Muscle layer of colon (tissue), 2 donors: ENCODE data around the gene FILIP1L.

ENCODE experiments used
- H3K27ac ChIP-seq: one replicate; pipeline ENCODE4 v1.7.0; 2013; ENCODE audit warnings: low read depth, mild to moderate bottlenecking, low read length, moderate library complexity
- H3K27me3 ChIP-seq, 2 donors: one replicate each; pipeline ENCODE4 v1.7.0; 2013; ENCODE audit warnings: low read length in 2 of 2, mild to moderate bottlenecking in 2 of 2; ENCODE audit not compliant: insufficient read depth in 2 of 2, control insufficient read depth in 1 of 2
- H3K36me3 ChIP-seq: one replicate; pipeline ENCODE4 v1.7.0; 2013; ENCODE audit warnings: mild to moderate bottlenecking, low read length; ENCODE audit not compliant: insufficient read depth
- H3K4me1 ChIP-seq: one replicate; pipeline ENCODE4 v1.7.0; 2013; ENCODE audit warnings: mild to moderate bottlenecking, low read length; ENCODE audit not compliant: insufficient read depth
- H3K4me3 ChIP-seq, 2 donors: one replicate each; pipeline ENCODE4 v1.7.0; 2013; ENCODE audit warnings: low read length in 2 of 2, low read depth in 1 of 2, mild to moderate bottlenecking in 1 of 2, moderate library complexity in 1 of 2
- H3K9ac ChIP-seq: one replicate; pipeline ENCODE4 v1.7.0; 2013; ENCODE audit warnings: low read length
- H3K9me3 ChIP-seq: one replicate; pipeline ENCODE4 v1.7.0; 2013; ENCODE audit warnings: mild to moderate bottlenecking, low read length
- donor health status: abdominal sarcoma.
- donor health status: Adenocarcinoma of cecum.

FILIP1L gene

DNA sequence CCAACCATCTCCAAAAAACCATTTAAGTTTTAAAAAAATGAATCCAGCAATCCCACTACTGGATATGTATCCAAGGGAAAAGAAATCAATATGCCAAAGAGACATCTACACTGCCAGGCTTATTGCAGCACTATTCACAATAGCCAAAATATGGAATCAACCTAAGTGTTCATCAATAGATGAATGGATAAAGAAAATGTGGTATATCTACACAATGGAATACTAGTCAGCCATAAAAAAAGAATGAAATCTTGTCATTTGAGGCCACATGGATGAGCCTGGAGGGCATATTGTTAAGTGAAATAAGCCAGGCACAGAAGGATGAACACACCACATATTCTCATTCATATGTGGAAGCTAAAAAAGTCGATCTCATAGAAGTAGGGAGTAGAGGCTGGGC, 136.1 kb downstream of the FILIP1L start:
- H3K4me1 ChIP-seq = no peaks in the 10 kb centered on the region
- H3K27me3 ChIP-seq = no peaks in the 10 kb centered on the region
- no peaks in the 10 kb centered on the region for H3K9me3 ChIP-seq
- no peak overlapping the region for H3K9ac ChIP-seq
- no peak overlapping the region for H3K27ac ChIP-seq
- no peaks in the 10 kb centered on the region for H3K36me3 ChIP-seq
- no peak overlapping the region for H3K4me3 ChIP-seq

DNA sequence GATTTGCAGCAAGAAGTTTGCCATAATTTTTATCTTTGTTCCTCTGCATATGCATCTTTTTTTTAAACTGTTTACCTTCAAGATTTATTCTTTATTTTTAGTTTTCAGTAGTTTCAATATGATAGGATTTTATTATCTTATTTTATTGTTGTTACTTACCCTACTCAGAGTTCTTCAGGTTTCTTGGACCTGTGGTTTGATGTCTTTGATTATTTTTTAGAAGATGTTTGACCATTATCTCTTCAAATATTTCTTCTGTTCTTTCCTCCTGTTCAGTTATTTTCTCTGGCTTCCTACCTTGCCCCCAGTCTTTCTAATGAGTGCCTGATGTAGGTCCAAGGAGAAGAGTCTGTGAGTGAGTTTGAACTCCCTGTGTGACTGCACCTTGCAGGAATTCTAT, 137.7 kb downstream of the FILIP1L start:
- H3K9ac ChIP-seq = no peak overlapping the region

DNA sequence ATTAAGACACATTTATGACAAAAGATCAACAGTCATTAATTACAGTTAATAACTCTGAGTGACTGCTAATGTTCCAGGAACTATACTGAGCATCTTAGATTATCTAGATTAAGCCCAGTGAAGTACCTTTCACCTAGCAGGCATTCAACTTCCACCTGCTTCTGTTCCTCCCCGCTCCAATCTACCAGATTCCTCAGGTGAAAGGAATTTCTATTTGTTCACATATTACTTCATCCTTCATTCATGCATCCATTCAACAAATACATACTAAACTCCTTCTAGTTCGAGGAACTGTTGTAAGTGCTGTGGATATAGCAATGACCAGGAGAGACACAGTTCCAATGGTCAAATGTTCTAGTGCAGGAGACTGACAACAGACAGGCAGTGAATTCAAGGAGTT, 139.3 kb downstream of the FILIP1L start:
- Histone ChIP-seq H3K9me3 (no peaks in the 10 kb centered on the region), H3K9ac (no peak overlapping the region), H3K36me3 (no peaks in the 10 kb centered on the region), H3K27me3 (no peaks in the 10 kb centered on the region), H3K4me1 (no peaks in the 10 kb centered on the region), H3K4me3 (no peak overlapping the region), H3K27ac (no peak overlapping the region)

More for the DNA sequence above, 137.7 kb downstream of the FILIP1L start:
- Histone ChIP-seq H3K4me3 (no peak overlapping the region), H3K27ac (no peak overlapping the region), H3K36me3 (no peaks in the 10 kb centered on the region), H3K4me1 (no peaks in the 10 kb centered on the region), H3K27me3 (no peaks in the 10 kb centered on the region), H3K9me3 (no peaks in the 10 kb centered on the region)

DNA sequence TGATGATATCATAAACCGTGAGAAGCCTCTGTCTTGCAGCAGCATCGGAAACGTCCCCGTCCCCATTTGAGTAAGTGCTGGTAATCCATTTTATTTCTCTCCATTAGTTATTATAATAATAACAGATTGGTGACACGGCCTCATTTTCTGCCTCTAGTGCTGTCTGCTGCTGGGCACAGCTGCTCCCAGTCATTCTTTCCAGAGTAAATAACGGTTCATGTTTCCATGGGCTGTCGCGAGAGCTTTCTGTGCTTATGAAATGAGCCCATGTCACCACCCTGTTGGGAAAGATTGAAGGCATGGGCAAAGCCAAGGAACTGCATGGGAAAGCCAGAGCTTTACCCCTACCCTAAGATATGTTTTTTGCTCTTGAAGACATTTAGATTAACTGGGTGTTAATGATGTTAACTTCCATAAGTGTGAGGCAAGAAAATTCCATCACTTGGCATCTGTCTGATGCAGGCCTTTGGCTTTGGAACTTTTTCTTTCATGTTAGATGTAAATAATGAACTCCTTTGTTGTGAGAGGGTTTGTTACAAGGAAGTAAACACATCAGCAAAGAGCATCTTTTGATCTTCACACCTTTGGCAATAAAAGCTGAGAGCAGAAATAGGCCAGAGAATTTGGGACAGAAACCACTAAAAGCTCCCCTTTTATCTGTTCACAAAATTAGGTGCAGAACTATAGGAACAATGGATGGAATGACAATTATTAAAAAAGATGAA, 141.8 kb downstream of the FILIP1L start:
- H3K9me3 ChIP-seq = no peaks in the 10 kb centered on the region
- no peak overlapping the region for H3K9ac ChIP-seq
- H3K27ac ChIP-seq = no peak overlapping the region
- no peaks in the 10 kb centered on the region for H3K27me3 ChIP-seq
- H3K4me1 ChIP-seq = no peaks in the 10 kb centered on the region
- no peaks in the 10 kb centered on the region for H3K36me3 ChIP-seq
- no peak overlapping the region for H3K4me3 ChIP-seq

DNA sequence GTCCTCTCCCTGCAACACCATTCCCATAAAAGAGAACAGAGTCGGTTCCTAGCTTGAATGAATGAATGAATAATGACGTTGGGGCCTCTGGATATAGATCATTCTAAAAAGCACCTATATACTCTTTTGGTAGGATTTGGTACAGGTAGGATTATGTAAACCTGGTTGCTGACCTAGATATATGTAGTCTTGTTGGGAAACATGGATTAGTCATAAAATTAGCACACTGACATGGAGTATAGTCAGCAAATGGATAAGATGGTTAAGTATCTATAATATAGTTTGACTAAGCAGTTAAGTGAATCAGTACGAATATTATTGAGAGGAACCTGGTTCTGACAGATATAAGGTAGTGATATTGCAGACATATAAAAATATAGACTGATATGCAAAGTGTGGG, 142.5 kb downstream of the FILIP1L start:
- H3K36me3 ChIP-seq = no peaks in the 10 kb centered on the region
- H3K4me3 ChIP-seq = no peak overlapping the region
- no peak overlapping the region for H3K27ac ChIP-seq
- no peak overlapping the region for H3K9ac ChIP-seq
- H3K9me3 ChIP-seq = no peaks in the 10 kb centered on the region
- H3K27me3 ChIP-seq = no peaks in the 10 kb centered on the region
- peaks cover 6% of the 10 kb centered on the region for H3K4me1 ChIP-seq

DNA sequence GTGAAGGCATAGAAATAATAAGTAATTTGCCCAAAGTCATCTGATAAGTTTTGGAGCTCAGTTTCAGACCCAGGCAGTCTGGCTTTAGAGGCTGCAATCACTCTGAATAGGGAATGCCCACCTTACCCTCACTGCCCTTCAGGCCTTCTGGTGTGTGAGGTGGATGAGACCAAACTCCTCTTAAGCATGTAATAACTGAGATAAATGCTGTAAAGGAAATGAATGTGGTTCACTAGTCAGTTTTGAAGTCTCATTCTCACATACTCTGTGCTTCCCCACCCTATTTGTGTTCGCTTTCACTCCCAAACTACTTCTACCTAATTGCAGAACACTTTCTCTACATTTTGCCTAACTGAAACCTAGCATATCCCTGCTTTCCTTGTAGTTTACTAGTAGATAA, 144.1 kb downstream of the FILIP1L start:
- Histone ChIP-seq H3K9ac (no peak overlapping the region), H3K4me1 (peaks cover 14% of the 10 kb centered on the region), H3K9me3 (no peaks in the 10 kb centered on the region), H3K27me3 (no peaks in the 10 kb centered on the region), H3K27ac (no peak overlapping the region), H3K36me3 (no peaks in the 10 kb centered on the region), H3K4me3 (no peak overlapping the region)

DNA sequence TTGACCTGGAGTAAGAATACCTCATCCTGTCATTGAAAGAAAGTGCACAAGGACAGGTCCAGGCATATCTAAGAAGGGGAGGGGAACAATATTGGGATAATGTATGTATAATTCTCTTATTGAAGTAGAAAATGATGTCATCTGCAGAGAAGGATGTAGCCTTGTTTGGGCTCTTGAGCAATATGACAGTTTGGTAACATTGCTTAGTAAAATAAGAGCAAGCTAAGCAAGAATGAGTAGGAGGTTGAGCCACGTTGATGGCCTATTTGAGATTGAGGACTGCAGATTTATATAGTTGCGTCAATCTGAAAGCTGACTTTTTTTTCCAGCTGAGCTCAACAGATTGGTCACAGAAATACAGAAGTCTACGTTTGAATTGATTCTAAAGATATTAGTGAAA, 145.2 kb downstream of the FILIP1L start:
- H3K27ac ChIP-seq = no peak overlapping the region
- H3K4me1 ChIP-seq = peaks cover 14% of the 10 kb centered on the region
- H3K9me3 ChIP-seq = no peaks in the 10 kb centered on the region
- H3K4me3 ChIP-seq = no peak overlapping the region
- H3K36me3 ChIP-seq = no peaks in the 10 kb centered on the region
- H3K9ac ChIP-seq = no peak overlapping the region
- no peaks in the 10 kb centered on the region for H3K27me3 ChIP-seq

DNA sequence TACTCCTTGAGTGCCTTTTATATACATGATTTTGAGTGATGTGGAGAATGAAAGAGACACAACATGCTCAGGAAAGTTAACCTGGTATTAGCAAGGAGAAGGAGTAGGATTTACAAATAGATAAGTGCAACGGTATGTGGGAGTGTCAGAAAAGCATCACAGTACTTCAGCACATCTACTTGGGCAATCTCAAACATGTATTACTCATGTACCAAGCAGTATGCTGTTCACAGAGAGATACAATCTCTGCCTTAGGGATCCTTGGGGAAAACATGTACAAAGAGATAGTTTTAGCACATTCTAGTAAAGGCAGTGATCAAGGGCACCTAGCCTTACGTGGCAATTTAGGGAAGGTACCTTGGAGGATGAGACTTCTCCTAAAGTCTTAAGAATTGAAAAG, 146.5 kb downstream of the FILIP1L start:
- H3K4me1 ChIP-seq = peaks cover 19% of the 10 kb centered on the region
- H3K27me3 ChIP-seq = no peaks in the 10 kb centered on the region
- no peak overlapping the region for H3K4me3 ChIP-seq
- H3K27ac ChIP-seq = no peak overlapping the region
- H3K9me3 ChIP-seq = no peaks in the 10 kb centered on the region
- no peak overlapping the region for H3K9ac ChIP-seq
- H3K36me3 ChIP-seq = no peaks in the 10 kb centered on the region

DNA sequence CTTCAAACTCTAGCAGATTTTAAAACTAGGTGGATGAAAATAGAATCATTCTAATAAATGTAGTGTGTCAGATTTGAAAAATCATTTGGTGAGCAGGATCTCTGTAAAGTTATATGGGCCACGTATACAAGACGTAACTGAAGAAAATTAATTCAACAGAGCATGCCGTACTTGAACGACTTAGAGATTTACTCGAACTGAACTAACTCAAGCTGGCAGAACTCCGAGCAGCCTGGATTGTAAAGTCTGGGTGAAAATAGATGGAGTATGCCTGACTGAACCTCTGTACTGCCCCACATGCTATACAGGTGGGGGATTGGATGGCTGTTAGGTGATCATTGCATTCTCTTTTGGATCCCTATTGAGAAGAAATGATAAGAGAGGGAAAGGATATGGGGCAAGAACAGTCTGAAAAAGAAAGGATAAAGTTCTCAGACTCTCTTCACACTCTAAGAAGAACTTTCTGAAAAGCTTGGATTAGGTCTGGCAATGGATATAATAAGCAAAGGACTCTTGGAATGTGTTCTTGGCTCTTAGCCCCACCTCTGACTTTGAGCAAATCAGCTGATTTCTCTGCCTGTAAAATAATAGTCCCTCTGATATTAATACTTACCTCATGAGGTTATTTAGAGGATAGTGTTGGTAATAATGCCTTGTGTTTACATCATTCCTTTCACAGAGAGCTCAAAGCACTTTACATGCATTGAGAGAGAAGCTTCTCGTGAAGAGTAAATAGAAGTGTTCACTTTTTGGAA, 147.5 kb downstream of the FILIP1L start:
- Histone ChIP-seq H3K9ac (no peak overlapping the region), H3K4me1 (peaks cover 25% of the 10 kb centered on the region), H3K36me3 (no peaks in the 10 kb centered on the region), H3K4me3 (peak overlapping the region in 1 of 2 donors; percentile 1), H3K9me3 (no peaks in the 10 kb centered on the region), H3K27ac (peak overlapping the region; percentile 21), H3K27me3 (no peaks in the 10 kb centered on the region)

DNA sequence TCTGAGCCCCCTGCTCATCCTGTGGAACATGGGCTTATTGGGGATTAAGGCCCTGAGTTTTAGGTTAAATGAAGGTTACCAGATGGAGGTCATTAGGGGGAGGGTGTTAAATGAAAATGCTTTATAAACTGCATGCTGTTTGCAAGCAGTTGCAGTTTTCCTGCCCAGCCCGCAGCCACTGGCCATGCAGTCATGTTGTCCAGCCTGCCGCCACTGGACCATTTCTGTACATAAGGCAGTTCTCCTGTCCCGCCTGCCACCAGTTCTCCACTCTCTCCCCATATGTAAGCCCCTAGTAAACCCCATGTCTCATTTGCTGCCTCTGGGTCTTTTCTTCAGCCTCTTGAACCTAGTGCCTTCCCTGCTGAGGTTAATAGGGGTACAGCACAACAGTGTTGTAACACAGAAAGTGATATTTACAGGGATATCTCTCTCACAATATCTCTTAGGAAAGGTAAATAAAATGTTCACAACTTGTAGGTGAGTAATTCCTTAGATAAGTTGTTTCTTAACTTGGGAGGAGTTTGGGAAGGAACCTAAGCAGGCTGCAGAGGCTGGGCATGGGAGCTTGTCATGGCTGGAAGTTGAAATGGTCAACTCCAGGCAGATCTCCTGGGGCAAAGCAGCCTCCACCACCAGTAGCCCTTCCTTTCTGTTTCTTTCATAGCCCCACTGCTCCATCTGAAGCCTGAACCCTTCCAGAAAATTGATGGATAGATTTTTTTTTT, 148.5 kb downstream of the FILIP1L start:
- Histone ChIP-seq H3K4me1 (peaks cover 31% of the 10 kb centered on the region), H3K9me3 (no peaks in the 10 kb centered on the region), H3K4me3 (no peak overlapping the region), H3K27ac (no peak overlapping the region), H3K27me3 (no peaks in the 10 kb centered on the region), H3K36me3 (no peaks in the 10 kb centered on the region), H3K9ac (no peak overlapping the region)

DNA sequence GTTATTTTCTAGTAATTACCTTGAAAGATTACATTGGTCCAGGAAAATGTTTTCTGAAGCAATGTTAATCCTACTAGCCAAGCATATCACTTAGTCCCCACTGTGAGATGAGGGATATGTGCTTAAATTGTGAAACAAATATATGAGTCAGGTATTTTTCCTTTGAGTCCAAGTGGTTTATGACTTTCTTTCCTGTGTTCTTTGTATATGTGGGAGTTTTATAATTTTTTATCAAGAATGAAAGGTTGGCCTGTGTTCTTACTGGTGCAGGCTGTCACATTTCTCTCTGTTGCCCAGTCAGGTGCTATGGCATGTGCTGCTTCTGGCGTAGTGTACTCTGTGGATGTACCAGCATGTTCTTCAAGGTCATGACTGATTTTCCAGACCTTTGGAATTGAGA, 149.2 kb downstream of the FILIP1L start:
- H3K36me3 ChIP-seq = no peaks in the 10 kb centered on the region
- H3K4me3 ChIP-seq = no peak overlapping the region
- H3K27me3 ChIP-seq = no peaks in the 10 kb centered on the region
- H3K4me1 ChIP-seq = peaks cover 38% of the 10 kb centered on the region
- H3K9me3 ChIP-seq = no peaks in the 10 kb centered on the region
- H3K27ac ChIP-seq = no peak overlapping the region
- H3K9ac ChIP-seq = no peak overlapping the region
